Neural cell (in vitro differentiated cells): ENCODE results near the gene CMBL. TPM values are rescaled to one million over a fixed set of nuclear protein-coding genes. Genes with fewer than 3 reads are reported as not detected.

Experiments
- H2AFZ ChIP-seq: fragments of 200-600, 300-800 bp; sonication (generic), shearing (Covaris generic); 2 replicates; pipeline ENCODE4 v1.6.0; 2014; ENCODE audit warnings: low read depth, mild to moderate bottlenecking, antibody characterized with exemption, low read length, moderate library complexity
- H3F3A ChIP-seq: fragments of 200-600 bp; shearing (Covaris generic); 2 replicates; pipeline ENCODE4 v1.6.1; 2016; ENCODE audit warnings: mild to moderate bottlenecking, moderate library complexity, mixed read lengths, antibody characterized with exemption, low read length; ENCODE audit not compliant: insufficient read depth, poor library complexity, severe bottlenecking
- H3K27ac ChIP-seq: fragments of 200-600, 300-800 bp; sonication (generic), shearing (Covaris generic); 2 replicates; pipeline ENCODE4 v1.5.1; 2014; ENCODE audit warnings: mild to moderate bottlenecking, low read length, moderate library complexity
- H3K27me3 ChIP-seq: fragments of 300-800, 200-600 bp; sonication (generic), shearing (Covaris generic); 2 replicates; pipeline ENCODE4 v1.6.0; 2014; ENCODE audit warnings: mild to moderate bottlenecking, low read depth, low read length, moderate library complexity; ENCODE audit not compliant: insufficient read depth
- H3K36me3 ChIP-seq: fragments of 300-800, 200-600 bp; sonication (generic), shearing (Covaris generic); 2 replicates; pipeline ENCODE4 v1.5.1; 2014; ENCODE audit warnings: mild to moderate bottlenecking, antibody characterized with exemption, low read length, moderate library complexity; ENCODE audit not compliant: insufficient read depth
- H3K4me2 ChIP-seq: fragments of 300-800, 200-600 bp; sonication (generic), shearing (Covaris generic); 2 replicates; pipeline ENCODE4 v1.6.0; 2014; ENCODE audit warnings: mild to moderate bottlenecking, low read length
- H3K4me3 ChIP-seq: fragments of 300-800, 200-600 bp; sonication (generic), shearing (Covaris generic); 2 replicates; pipeline ENCODE4 v1.5.1; 2014; ENCODE audit warnings: mild to moderate bottlenecking, low read length, moderate library complexity
- H3K79me2 ChIP-seq: fragments of 200-600 bp; shearing (Covaris generic); replicated peaks from 2 replicates; pipeline ENCODE4 v1.6.0; 2014; ENCODE audit warnings: mild to moderate bottlenecking, low read length, moderate library complexity; ENCODE audit not compliant: insufficient read depth
- H3K9ac ChIP-seq: fragments of 300-800, 200-600 bp; sonication (generic), shearing (Covaris generic); 2 replicates; pipeline ENCODE4 v1.6.1; 2016; ENCODE audit warnings: mild to moderate bottlenecking, low read length, mixed read lengths
- H3K9me2 ChIP-seq: fragments of 200-600 bp; shearing (Covaris generic); 2 replicates; pipeline ENCODE4 v1.6.1; 2016; ENCODE audit warnings: mild to moderate bottlenecking, low read length, mixed read lengths; ENCODE audit not compliant: insufficient read depth
- H3K9me3 ChIP-seq: fragments of 200-600, 300-800 bp; sonication (generic), shearing (Covaris generic); 2 replicates; pipeline ENCODE4 v1.6.1; 2016; ENCODE audit warnings: mild to moderate bottlenecking, mixed run types, low read length, moderate library complexity, mixed read lengths
- H4K20me1 ChIP-seq: fragments of 200-600 bp; shearing (Covaris generic); 2 replicates; pipeline ENCODE4 v1.6.1; 2016; ENCODE audit warnings: mild to moderate bottlenecking, mixed run types; ENCODE audit not compliant: insufficient read depth
- CTCF ChIP-seq: fragments of 450-650 bp; IDR thresholded peaks from 2 replicates; pipeline ENCODE4 v1.5.1; 2014; ENCODE audit warnings: antibody characterized with exemption, mild to moderate bottlenecking, moderate library complexity; ENCODE audit not compliant: poor library complexity, severe bottlenecking
- EP300 ChIP-seq: fragments of 450-650 bp; conservative IDR thresholded peaks from 2 replicates; pipeline ENCODE4 v1.6.1; 2014; ENCODE audit warnings: antibody characterized with exemption, mild to moderate bottlenecking, moderate library complexity; ENCODE audit not compliant: poor library complexity, severe bottlenecking
- EZH2 ChIP-seq: fragments of 200-600, 300-800 bp; shearing (Covaris generic), sonication (generic); IDR thresholded peaks from 2 replicates; pipeline ENCODE4 v1.6.1; 2014; ENCODE audit warnings: antibody characterized with exemption, low read length, borderline replicate concordance, mild to moderate bottlenecking; ENCODE audit not compliant: insufficient read depth, poor library complexity, severe bottlenecking
- MXI1 ChIP-seq: fragments of 450-650 bp; conservative IDR thresholded peaks from 2 replicates; pipeline ENCODE4 v1.6.1; 2014; ENCODE audit warnings: antibody characterized with exemption, mild to moderate bottlenecking; ENCODE audit not compliant: poor library complexity, severe bottlenecking
- POLR2AphosphoS5 ChIP-seq: IDR thresholded peaks from 2 replicates; pipeline ENCODE4 v1.6.1; 2012
- RAD21 ChIP-seq: fragments of 450-650 bp; conservative IDR thresholded peaks from 2 replicates; pipeline ENCODE4 v1.6.1; 2014; ENCODE audit warnings: antibody characterized with exemption, mild to moderate bottlenecking, moderate library complexity
- REST ChIP-seq: IDR thresholded peaks from 2 replicates; pipeline ENCODE4 v1.6.1; 2012; ENCODE audit warnings: borderline replicate concordance
- SMC3 ChIP-seq: fragments of 450-650 bp; conservative IDR thresholded peaks from 2 replicates; pipeline ENCODE4 v1.6.1; 2014; ENCODE audit warnings: antibody characterized with exemption, mild to moderate bottlenecking, moderate library complexity; ENCODE audit not compliant: poor library complexity
- TAF1 ChIP-seq: IDR thresholded peaks from 2 replicates; pipeline ENCODE4 v1.6.1; 2012; ENCODE audit warnings: low read depth
- polyA plus RNA-seq: library from polyadenylated mRNA; depleted of rRNA; stranded (reverse); fragments of >200 nt; gene quantifications from 2 replicates; pipeline ENCODE4 v1.2.3, GENCODE V29; 2014

The CMBL gene
- polyA plus RNA-seq, 1 donor from 2014 or later, result 0.58 TPM

GRCh38 chr5:10331341-10331796, 23.7 kb upstream of the CMBL start:
- peaks cover 21% of the 10 kb centered on the region for H3K27me3 ChIP-seq

GRCh38 chr5:10330511-10331230, 23.0 kb upstream of the CMBL start:
- Histone ChIP-seq H3K9me2 (no peaks in the 10 kb centered on the region), H3K36me3 (no peaks in the 10 kb centered on the region), H3K9me3 (no peaks in the 10 kb centered on the region), H4K20me1 (no peaks in the 10 kb centered on the region), H3K27ac (no peak overlapping the region), H3F3A (no peaks in the 10 kb centered on the region), H3K9ac (no peak overlapping the region), H3K79me2 (no peaks in the 10 kb centered on the region), H2AFZ (no peak overlapping the region), H3K27me3 (peaks cover 21% of the 10 kb centered on the region), H3K4me3 (no peak overlapping the region), H3K4me2 (no peak overlapping the region)
- TF ChIP-seq POLR2AphosphoS5 (no peak), MXI1 (no peak), RAD21 (no peak), EP300 (no peak), REST (no peak), EZH2 (no peak), TAF1 (no peak), SMC3 (no peak), CTCF (no peak)

More at GRCh38 chr5:10331341-10331796, 23.7 kb upstream of the CMBL start:
- H3K36me3 ChIP-seq, result no peaks in the 10 kb centered on the region
- no peaks in the 10 kb centered on the region for H3K9me2 ChIP-seq
- TF ChIP-seq CTCF, result no peak
- TF ChIP-seq EP300, result no peak
- no peak for TF ChIP-seq TAF1
- no peak for TF ChIP-seq MXI1
- no peak overlapping the region for H3K9ac ChIP-seq
- no peaks in the 10 kb centered on the region for H3K9me3 ChIP-seq
- no peaks in the 10 kb centered on the region for H3F3A ChIP-seq
- no peak overlapping the region for H3K4me3 ChIP-seq
- no peak overlapping the region for H2AFZ ChIP-seq
- H4K20me1 ChIP-seq, result no peaks in the 10 kb centered on the region
- no peaks in the 10 kb centered on the region for H3K79me2 ChIP-seq
- H3K27ac ChIP-seq, result no peak overlapping the region
- H3K4me2 ChIP-seq, result no peak overlapping the region
